ENCODE measurements around the gene LAG3. TPM values are rescaled to one million over a fixed set of nuclear protein-coding genes. Genes with fewer than 3 reads are reported as not detected.
"Not testable (repeated sequence)": the region's sequence is repeated elsewhere in the genome, so short reads cannot be mapped to it uniquely, and the experiment has no call there.

Gene LAG3
- polyA plus RNA-seq (2012; ENCODE audit: insufficient read depth, insufficient read length) = 1.5 TPM

GRCh38 chr12:6772331-6772695 is at the start of gene LAG3:
TSS of gene LAG3 (plus strand) at chr12:6772520. CDS start at chr12:6772853, 333 bp downstream.
- DNase-seq (ENCODE audit: low read depth, low spot score) = no peak
- H3K4me3 ChIP-seq (ENCODE audit: low read length) = no peak within 1 kb of the TSS

DNA sequence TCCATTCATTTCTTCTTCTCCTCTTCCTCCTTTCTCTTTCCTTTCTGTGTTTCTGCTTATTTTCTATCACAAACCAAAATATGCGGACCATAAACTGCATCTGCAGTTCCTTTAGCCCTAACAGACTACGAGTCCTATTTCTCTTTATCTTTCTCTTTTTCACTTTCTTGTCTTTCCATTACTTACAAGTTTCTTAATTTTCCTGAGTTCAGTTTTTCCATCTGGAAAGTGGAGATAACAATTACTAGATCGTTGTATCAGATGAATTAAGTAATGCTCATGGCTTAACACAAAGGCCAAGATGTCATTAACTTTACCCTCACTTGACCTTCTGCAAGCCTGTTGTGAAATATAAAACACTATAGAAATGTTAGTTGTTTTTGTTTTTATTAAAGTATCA is 49.5 kb upstream of the LAG3 start:
- H3K4me3 ChIP-seq (ENCODE audit: low read length) = peak overlapping the region; percentile 89
- DNase-seq (ENCODE audit: low read depth, low spot score) = no peak

- DNase-seq (ENCODE audit: low read depth, low spot score) = peak; percentile 99
- peak within 1 kb of the TSS; percentile 89 for H3K4me3 ChIP-seq (ENCODE audit: low read length)
Measured at GRCh38 chr12:6723607-6724408, 48.5 kb upstream of the LAG3 start, which contains the start of gene COPS7A. TSS of gene COPS7A (plus strand) at chr12:6724046. CDS start at chr12:6724657, 611 bp downstream.

DNA sequence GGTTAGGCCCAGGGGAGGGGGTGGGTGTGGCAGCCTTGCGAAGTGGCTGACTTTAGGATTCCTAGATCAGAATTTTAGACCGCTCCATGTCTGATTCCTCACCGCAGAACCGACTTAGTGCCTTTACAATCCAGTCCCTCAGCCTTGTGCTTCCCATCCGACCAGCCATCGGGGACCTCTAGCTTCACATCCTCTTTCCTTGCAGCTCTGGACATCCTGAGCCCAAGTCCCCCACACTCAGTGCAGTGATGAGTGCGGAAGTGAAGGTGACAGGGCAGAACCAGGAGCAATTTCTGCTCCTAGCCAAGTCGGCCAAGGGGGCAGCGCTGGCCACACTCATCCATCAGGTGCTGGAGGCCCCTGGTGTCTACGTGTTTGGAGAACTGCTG is 47.9 kb upstream of the LAG3 start:
- H3K4me3 ChIP-seq (ENCODE audit: low read length) = peak overlapping the region; percentile 89
- DNase-seq (ENCODE audit: low read depth, low spot score) = peak; percentile 8

DNA sequence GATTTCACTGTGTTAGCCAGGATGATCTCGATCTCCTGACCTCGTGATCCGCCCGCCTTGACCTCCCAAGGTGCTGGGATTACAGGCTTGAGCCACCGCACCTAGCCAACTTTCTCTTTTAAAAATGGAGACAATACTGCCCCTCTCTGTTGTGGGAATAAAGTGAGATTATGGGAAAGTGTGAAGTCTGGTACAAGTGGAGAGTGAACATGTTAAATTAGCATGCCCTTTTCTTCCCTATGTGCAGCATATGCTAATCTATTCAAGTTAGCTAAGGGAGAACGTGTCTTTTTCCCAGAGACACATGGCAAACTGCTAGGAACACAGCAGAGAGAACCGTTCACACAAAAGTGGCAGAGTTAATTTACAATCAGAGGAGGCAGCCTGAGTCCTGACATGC is 47.0 kb upstream of the LAG3 start:
- no peak for DNase-seq (ENCODE audit: low read depth, low spot score)
- H3K4me3 ChIP-seq (ENCODE audit: low read length) = no peak overlapping the region

- DNase-seq (ENCODE audit: low read depth, low spot score) = no peak
Measured at GRCh38 chr12:6729186-6729585, 43.1 kb upstream of the LAG3 start.

GRCh38 chr12:6730169-6730568 is 42.2 kb upstream of the LAG3 start:
- no peak overlapping the region for H3K4me3 ChIP-seq (ENCODE audit: low read length)

More at GRCh38 chr12:6729186-6729585, 43.1 kb upstream of the LAG3 start:
- H3K4me3 ChIP-seq (ENCODE audit: low read length) = no peak overlapping the region

GRCh38 chr12:6734506-6735387 is 37.6 kb upstream of the LAG3 start:
- H3K4me3 ChIP-seq (ENCODE audit: low read length) = no peak overlapping the region
- DNase-seq (ENCODE audit: low read depth, low spot score) = no peak

More at GRCh38 chr12:6730169-6730568, 42.2 kb upstream of the LAG3 start:
- DNase-seq (ENCODE audit: low read depth, low spot score) = no peak

DNA sequence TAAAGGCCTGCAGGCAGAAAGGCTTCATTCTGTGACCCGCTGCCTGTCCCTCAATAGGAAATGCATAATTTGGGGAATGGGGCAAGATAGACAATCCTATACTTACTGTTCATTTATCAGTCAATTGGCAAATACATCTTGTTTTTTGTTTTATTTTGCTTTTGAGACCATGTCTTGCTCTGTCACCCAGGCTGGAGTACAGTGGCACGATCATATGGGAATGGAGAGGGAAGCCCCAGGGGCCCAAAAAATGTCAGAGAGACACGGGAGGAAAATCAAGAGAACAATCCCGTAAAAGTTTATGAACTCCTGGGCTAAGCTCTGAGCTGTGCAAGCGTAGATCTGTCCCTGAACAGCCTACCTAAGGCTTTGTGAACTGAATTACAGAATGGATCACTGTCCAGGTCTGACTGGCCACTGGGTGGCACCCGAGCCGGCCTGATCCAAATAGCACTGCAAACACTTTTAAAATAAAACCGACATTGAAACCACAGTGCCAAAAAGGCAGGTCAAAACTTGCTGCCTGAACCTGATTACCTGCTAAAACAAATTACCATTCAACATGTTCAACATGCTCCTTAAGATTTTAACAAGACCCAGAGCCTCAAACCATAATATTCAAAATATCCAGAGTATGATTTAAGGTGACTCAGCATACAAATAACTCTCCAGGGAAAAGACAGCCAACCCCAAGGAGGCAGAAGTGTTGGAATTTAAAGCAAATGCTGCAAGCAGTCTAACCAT is 36.7 kb upstream of the LAG3 start:
- no peak overlapping the region for H3K4me3 ChIP-seq (ENCODE audit: low read length)
- no peak for DNase-seq (ENCODE audit: low read depth, low spot score)

DNA sequence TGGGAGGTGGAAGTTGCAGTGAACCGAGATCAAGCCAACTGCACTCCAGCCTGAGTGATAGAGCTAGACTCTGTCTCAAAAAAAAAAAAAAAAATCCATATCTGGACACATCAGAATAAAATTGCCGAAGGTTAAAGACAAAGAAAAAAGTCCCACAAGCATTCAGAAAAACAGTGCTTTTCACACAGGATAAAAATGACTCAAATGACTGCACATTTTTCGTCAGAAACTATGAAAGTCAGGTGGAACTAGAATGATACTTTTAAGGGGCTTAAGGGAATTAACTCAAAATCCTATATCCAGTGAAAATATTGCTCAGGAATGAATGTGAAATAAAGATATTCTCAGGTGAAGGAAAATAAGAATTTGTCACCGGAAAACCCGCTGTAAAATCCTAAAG is 35.6 kb upstream of the LAG3 start:
- H3K4me3 ChIP-seq (ENCODE audit: low read length) = no peak overlapping the region
- no peak for DNase-seq (ENCODE audit: low read depth, low spot score)

- DNase-seq (ENCODE audit: low read depth, low spot score); H3K4me3 ChIP-seq (ENCODE audit: low read length): not testable (repeated sequence)
Measured at GRCh38 chr12:6742080-6742479, 30.2 kb upstream of the LAG3 start.

DNA sequence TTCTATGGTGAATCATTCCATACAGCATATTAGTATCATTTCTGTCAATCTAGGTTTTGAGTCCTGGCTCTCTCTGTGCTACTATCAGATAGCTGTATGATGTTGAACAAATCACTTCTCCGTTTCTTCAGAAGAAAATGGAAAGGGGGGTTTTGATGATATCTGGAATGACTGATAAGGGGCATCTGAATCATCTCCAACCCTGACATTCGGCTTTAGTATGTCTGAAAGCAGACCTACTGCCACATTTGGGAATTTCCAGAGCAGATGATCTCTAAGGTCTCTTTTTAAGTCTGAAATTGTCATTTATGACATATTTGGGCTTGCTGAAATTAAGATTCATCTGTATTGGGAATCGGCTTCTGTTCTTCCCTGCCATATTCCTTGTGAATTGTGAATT is 29.5 kb upstream of the LAG3 start:
- DNase-seq (ENCODE audit: low read depth, low spot score) = no peak
- no peak overlapping the region for H3K4me3 ChIP-seq (ENCODE audit: low read length)

DNA sequence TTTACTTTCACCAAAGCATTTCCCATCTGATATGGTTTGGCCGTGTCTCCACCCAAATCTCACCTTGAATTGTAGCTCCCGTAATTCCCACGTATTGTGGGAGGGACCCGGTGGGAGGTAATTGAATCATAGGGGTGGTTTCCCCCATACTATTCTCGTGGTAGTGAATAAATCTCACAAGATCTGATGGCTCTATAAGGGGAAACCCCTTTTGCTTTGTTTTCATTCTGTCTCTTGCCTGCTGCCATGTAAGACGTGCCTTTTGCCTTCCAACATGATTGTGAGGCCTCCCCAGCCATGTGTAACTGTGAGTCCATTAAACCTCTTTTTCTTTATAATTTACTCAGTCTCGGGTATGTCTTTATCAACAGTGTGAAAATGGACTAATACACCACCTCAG is 29.0 kb upstream of the LAG3 start:
- not testable (repeated sequence) for H3K4me3 ChIP-seq (ENCODE audit: low read length); DNase-seq (ENCODE audit: low read depth, low spot score)

- no peak overlapping the region for H3K4me3 ChIP-seq (ENCODE audit: low read length)
- DNase-seq (ENCODE audit: low read depth, low spot score) = peak; percentile 57
Measured at GRCh38 chr12:6745741-6746525, 26.4 kb upstream of the LAG3 start.

GRCh38 chr12:6747216-6747615 is 25.1 kb upstream of the LAG3 start:
- no peak overlapping the region for H3K4me3 ChIP-seq (ENCODE audit: low read length)
- no peak for DNase-seq (ENCODE audit: low read depth, low spot score)

DNA sequence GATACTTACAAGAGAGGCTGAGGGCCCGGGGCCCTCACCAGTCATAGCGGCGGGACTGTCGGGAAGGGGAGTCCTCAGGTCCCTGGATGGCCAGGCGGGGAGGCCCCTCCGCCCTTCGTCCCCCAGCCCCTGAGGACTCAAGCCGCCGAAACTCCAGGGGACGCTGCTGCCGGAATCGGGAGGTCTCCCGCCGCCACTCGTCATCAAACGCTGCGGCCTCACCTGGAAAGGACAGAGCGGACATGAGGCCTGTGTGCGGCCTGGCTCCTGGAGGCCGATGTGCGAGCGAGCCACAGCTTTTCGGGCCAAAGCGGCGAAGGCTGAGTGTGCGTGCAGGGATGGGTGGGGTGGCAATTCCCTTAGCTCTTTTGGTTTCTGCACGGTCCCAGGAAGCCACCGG is 23.6 kb upstream of the LAG3 start:
- no peak for DNase-seq (ENCODE audit: low read depth, low spot score)
- no peak overlapping the region for H3K4me3 ChIP-seq (ENCODE audit: low read length)

DNA sequence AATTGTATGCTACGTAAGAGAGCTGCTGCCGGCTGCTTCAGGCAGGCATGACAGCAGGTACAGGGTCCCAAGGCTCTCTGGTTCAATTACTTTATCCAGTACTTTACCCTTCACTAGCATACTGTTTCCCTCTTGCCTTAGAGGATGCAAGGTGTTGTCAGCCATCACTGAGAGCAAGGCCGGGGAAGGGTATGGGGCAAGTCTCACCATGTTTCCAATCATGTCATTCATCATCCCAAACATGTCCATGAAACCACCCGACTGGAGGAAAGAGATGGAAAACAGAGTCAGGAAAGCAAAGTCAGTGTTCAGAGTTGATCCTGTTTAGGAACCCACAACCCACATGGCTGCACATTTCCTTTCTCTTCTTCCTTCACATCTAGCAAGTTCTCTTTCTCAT is 21.8 kb upstream of the LAG3 start:
- no peak for DNase-seq (ENCODE audit: low read depth, low spot score)
- H3K4me3 ChIP-seq (ENCODE audit: low read length) = no peak overlapping the region

DNA sequence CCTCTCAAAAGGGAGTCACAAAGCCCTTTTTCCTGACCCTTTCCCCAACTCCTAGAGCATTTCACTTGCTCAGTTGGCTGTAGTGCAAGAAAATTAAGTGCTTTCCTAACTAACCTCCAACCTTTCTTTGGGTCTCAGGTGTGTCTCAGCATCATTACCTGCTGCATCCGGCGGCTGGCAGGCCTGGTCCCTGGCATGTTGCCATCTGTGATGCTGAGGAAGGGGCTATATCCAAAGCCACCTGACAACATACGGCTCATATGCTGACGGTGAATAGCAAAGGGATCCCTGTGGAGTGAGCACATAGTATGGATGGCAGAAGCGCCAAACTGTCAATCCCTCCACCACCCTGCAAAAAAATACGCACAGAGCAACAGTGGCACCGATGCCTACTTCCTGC is 20.6 kb upstream of the LAG3 start:
- peak overlapping the region; percentile 87 for H3K4me3 ChIP-seq (ENCODE audit: low read length)
- DNase-seq (ENCODE audit: low read depth, low spot score) = no peak
